Measurements from ENCODE around the gene TFF3.

The TFF3 gene

DNA sequence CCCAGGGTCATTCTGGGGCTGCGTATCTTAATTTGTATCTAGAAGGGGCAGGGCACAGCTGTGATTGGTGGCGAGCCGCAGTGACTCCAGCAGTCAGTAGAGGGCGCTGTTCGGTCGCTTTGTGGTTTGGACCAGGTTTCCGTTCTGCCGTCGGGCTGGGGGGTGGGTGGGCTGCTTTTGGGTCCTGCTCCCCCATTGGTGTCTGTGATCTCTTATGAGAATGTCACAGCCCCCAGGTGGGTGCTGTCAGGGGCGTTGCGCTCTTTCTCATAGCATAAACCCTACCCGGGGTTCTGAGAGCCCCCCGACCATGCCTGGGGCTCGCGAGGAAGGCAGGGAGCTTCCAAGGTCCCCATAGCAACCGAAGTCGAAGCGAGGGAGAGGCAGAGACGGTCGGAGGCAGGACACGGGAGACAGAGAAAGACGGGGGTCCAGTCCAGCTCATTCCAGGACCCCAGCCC lies 5.4 kb downstream of the TFF3 start:
- TF ChIP-seq, protein P1, sequence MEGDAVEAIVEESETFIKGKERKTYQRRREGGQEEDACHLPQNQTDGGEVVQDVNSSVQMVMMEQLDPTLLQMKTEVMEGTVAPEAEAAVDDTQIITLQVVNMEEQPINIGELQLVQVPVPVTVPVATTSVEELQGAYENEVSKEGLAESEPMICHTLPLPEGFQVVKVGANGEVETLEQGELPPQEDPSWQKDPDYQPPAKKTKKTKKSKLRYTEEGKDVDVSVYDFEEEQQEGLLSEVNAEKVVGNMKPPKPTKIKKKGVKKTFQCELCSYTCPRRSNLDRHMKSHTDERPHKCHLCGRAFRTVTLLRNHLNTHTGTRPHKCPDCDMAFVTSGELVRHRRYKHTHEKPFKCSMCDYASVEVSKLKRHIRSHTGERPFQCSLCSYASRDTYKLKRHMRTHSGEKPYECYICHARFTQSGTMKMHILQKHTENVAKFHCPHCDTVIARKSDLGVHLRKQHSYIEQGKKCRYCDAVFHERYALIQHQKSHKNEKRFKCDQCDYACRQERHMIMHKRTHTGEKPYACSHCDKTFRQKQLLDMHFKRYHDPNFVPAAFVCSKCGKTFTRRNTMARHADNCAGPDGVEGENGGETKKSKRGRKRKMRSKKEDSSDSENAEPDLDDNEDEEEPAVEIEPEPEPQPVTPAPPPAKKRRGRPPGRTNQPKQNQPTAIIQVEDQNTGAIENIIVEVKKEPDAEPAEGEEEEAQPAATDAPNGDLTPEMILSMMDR (IDR thresholded peaks at IDR 0.05): peak; percentile 87

DNA sequence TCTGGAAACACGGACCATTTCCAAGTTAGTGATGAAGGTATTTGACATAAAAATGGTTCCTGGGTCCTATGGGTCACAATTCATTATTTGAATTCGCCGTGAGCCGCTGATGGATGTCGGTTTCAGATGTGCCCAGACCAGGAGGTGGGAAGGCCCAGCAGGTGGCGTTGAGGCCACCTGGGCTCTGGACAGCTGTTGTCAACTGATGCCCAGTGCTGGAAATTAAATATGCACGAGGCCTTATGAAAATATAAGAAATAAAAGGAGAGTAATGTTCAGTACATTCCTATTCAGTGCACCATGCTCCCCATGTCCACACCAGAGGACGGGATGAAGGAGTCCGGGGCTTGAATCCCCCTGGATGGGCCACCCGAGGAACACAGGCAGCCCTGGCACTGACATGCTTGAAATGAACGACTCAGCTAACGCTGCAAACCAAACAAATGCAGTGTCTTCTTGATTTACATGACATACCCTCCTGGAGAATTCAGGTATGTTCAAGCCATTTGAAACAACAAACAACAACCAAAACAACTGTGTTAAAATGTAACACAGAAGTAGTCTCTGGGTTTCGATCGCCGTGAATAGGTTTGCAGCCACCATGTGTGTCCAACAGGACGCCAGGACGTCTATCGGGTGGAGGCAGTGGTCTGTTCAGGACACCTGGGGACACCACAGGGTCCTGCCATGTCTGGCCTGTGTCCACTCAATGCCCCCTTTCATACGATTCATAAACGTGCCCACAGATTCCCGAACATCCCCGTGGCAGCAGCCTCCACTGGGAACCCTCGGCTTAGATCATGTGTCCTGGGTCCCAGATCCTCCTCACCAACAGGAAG lies 6.1 kb downstream of the TFF3 start:
- TF ChIP-seq, protein P1 (IDR thresholded peaks at IDR 0.05): no peak

DNA sequence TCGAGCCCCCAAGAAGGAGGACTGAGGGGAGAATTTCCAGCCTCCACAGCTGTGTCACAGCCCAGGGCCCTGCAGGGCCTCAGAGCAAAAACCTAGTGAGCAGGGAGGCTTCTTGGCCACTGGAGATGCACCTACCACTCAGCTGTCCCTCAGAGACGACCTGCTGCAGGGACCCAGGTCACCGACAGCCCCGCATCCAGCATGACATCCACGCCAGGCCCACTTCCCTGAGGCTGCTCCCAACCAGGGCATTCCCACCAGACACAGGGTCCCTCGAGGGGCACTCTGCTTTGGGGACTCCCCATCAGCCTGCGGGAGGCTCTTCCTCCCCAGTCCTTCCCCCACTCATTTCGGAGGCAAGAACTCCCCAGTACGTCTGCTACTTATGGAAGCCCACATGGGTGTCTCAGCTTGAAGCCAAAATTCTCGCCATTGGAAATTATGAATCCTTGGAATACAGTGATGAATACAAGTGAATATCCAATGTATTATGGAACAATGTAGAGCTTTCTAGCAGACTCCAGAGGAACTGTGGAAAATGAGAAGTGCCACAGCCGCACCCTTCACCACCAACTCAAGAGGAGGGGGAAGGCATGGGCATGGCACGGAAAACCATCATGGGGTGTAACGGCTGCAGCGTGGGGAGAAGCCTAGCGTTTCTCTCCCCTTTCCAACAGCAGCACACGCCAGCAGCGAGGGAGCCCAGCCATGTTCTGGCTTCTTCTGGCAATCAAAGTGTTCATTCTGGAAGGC lies 6.9 kb downstream of the TFF3 start:
- TF ChIP-seq, protein P1 (IDR thresholded peaks at IDR 0.05): no peak

DNA sequence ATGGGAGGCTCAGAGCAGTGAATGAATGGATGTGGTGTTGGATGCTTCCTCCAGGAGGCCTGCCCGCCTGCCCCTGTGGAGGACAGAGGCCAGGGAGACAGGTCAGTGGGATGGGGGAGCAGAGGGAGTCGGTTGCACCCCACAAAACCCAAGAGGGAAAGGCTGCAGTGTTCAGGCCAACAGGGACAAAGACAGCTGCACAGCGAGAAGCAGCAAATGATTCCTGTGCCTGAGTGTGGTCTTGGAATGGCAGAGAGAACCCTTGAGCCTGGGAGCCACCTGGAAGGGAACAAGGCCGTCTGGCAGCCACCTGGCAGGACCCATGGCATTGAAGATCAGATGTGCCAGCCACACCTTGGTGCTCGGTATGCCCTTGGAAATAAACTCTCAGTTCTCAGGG lies 8.1 kb downstream of the TFF3 start:
- TF ChIP-seq, protein P1 (IDR thresholded peaks at IDR 0.05): no peak

DNA sequence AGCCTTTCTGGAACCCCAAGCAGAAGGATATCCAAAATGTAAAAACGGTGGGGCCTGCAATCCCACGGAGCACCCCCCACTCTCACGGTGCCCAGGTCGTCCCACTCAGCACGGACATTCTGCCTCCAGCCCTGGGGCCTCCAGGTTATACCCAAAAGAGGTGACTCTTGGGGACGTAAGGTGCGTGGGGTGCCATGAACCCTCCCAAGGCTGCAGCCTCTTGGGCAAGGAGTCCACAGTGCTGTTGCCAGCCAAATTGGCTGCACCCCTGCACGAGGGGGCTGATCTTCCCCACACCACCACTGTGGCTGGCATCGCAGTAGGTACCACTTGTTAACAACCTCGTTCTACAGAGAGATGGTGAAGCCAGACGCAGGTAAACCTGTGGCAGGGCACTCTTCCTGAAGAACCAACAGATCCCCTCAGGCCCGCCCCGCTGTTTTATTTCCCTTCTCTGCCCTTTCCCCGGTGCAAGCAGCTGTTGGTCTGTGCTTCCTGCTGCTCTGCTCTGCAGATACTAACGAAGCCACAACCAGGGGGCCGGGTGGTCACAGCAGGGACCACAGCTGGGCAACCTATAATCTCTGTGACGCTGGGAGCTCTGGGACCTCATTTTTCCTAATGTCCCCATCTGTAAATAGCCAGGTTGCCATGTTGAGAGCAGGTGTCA lies 8.7 kb downstream of the TFF3 start:
- TF ChIP-seq, protein P1 (IDR thresholded peaks at IDR 0.05): no peak

DNA sequence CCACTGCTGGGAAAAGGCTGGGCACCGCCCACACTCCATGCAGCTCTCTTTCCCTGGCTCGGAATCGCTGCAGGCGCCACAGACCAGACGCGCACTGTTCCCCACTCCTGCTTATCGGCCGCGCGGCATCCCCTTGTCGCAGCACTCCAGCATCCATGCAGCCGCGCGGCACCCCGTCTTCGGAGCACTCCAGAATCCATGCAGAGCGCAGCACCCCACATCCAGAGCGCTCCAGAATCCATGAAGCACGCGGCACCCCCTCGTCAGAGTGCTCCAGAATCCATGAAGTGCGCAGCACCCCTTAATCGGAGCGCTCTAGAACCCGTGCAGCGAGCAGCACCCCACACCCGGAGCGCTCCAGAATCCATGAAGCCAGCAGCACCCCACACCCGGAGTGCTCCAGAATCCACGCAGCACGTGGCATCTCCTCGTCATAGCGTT lies 9.5 kb downstream of the TFF3 start:
- TF ChIP-seq, protein P1 (IDR thresholded peaks at IDR 0.05): no peak

Measured in LNCAP (cell line).